Measurements from ENCODE around the gene SIRT3.
A peak's percentile ranks its signal among the peaks of the same experiment; 100 is the strongest.

Gene SIRT3

GRCh38 chr11:213111-213510 lies 23.0 kb downstream of the SIRT3 start:
- DNase-seq: no peak

- DNase-seq: no peak
These were observed 23.7 kb downstream of the SIRT3 start for GRCh38 chr11:212150-213100.

- DNase-seq: no peak
These were observed 24.4 kb downstream of the SIRT3 start for GRCh38 chr11:211741-212140.

GRCh38 chr11:211295-211694 lies 24.8 kb downstream of the SIRT3 start:
- DNase-seq: no peak

- no peak for DNase-seq
These were observed 25.4 kb downstream of the SIRT3 start for GRCh38 chr11:210803-211180.

- no peak for DNase-seq
These were observed 25.9 kb downstream of the SIRT3 start for GRCh38 chr11:210122-210802.

- no peak for DNase-seq
These were observed 26.6 kb downstream of the SIRT3 start for GRCh38 chr11:209275-210121.

GRCh38 chr11:208917-209260 lies 27.3 kb downstream of the SIRT3 start:
- no peak for DNase-seq

GRCh38 chr11:208181-208916 lies 27.8 kb downstream of the SIRT3 start:
- peak; percentile 54 for DNase-seq

GRCh38 chr11:207863-208180 lies 28.3 kb downstream of the SIRT3 start:
- DNase-seq: no peak

- peak; percentile 88 for DNase-seq
These were observed 28.8 kb downstream of the SIRT3 start, which contains the start of the genes BET1L and RIC8A for GRCh38 chr11:207208-207862. TSS of gene BET1L (minus strand) at chr11:207399. CDS start at chr11:207321, 78 bp downstream. TSS of gene RIC8A (plus strand) at chr11:207708. CDS start at chr11:208855, 1,147 bp downstream.

- DNase-seq: no peak
These were observed 29.5 kb downstream of the SIRT3 start for GRCh38 chr11:206526-207207.

- DNase-seq: no peak
These were observed 30.1 kb downstream of the SIRT3 start for GRCh38 chr11:206002-206384.

GRCh38 chr11:205221-206001 lies 30.7 kb downstream of the SIRT3 start:
- no peak for DNase-seq

- no peak for DNase-seq
These were observed 31.5 kb downstream of the SIRT3 start for GRCh38 chr11:204587-205109.

GRCh38 chr11:203945-204586 lies 32.1 kb downstream of the SIRT3 start:
- no peak for DNase-seq

- no peak for DNase-seq
These were observed 32.8 kb downstream of the SIRT3 start for GRCh38 chr11:203056-203944.

- no peak for DNase-seq
These were observed 33.7 kb downstream of the SIRT3 start for GRCh38 chr11:202490-202889.

- no peak for DNase-seq
These were observed 34.2 kb downstream of the SIRT3 start for GRCh38 chr11:201966-202365.

All from NCI-H1436 (cell line).